Measurements from ENCODE around the gene CEBPE.

The CEBPE gene

GRCh38 chr14:23118506-23119362 is at the start of gene CEBPE:
Gene CEBPE, minus strand, starts transcription at chr14:23119255. Its CDS starts 164 bp downstream, at chr14:23119091.
- DNase-seq, result no peak

- DNase-seq, result no peak
Measured at GRCh38 chr14:23168246-23168645, 49.2 kb upstream of the CEBPE start.

GRCh38 chr14:23167116-23167847 is 48.2 kb upstream of the CEBPE start:
- DNase-seq, result no peak

- DNase-seq, result no peak
Measured at GRCh38 chr14:23164949-23165348, 45.9 kb upstream of the CEBPE start.

GRCh38 chr14:23164250-23164649 is 45.2 kb upstream of the CEBPE start:
- DNase-seq, result no peak

- no peak for DNase-seq
Measured at GRCh38 chr14:23163830-23164229, 44.8 kb upstream of the CEBPE start.

- no peak for DNase-seq
Measured at GRCh38 chr14:23162800-23163199, 43.7 kb upstream of the CEBPE start.

- DNase-seq, result no peak
Measured at GRCh38 chr14:23162005-23162404, 43.0 kb upstream of the CEBPE start.

- DNase-seq, result no peak
Measured at GRCh38 chr14:23160924-23161522, 42.0 kb upstream of the CEBPE start.

- DNase-seq, result no peak
Measured at GRCh38 chr14:23159532-23159931, 40.5 kb upstream of the CEBPE start.

- DNase-seq, result no peak
Measured at GRCh38 chr14:23158779-23159178, 39.7 kb upstream of the CEBPE start.

- no peak for DNase-seq
Measured at GRCh38 chr14:23154964-23155587, 36.0 kb upstream of the CEBPE start.

GRCh38 chr14:23153851-23154796 is 35.1 kb upstream of the CEBPE start:
- no peak for DNase-seq

- no peak for DNase-seq
Measured at GRCh38 chr14:23151342-23151741, 32.3 kb upstream of the CEBPE start.

GRCh38 chr14:23149745-23150144 is 30.7 kb upstream of the CEBPE start:
- DNase-seq, result no peak

- DNase-seq, result no peak
Measured at GRCh38 chr14:23148591-23149249, 29.7 kb upstream of the CEBPE start.

GRCh38 chr14:23147676-23148075 is 28.6 kb upstream of the CEBPE start:
- no peak for DNase-seq

GRCh38 chr14:23146980-23147379 is 27.9 kb upstream of the CEBPE start:
- DNase-seq, result no peak

GRCh38 chr14:23146351-23146910 is 27.4 kb upstream of the CEBPE start:
- DNase-seq, result no peak

- no peak for DNase-seq
Measured at GRCh38 chr14:23145794-23146350, 26.8 kb upstream of the CEBPE start.

GRCh38 chr14:23143911-23144310 is 24.9 kb upstream of the CEBPE start:
- no peak for DNase-seq

Data from 8988T (cell line).